Measurements from ENCODE around the gene ISOC1.

The ISOC1 gene

GRCh38 chr5:129094087-129094923 lies at the start of gene ISOC1:
Gene ISOC1, plus strand, starts transcription at chr5:129094749. Its CDS starts 18 bp downstream, at chr5:129094767.
- DNase-seq (ENCODE audit: low read depth) = peak; percentile 89

GRCh38 chr5:129046151-129046550 lies 48.4 kb upstream of the ISOC1 start:
- DNase-seq (ENCODE audit: low read depth) = peak; percentile 1

DNA sequence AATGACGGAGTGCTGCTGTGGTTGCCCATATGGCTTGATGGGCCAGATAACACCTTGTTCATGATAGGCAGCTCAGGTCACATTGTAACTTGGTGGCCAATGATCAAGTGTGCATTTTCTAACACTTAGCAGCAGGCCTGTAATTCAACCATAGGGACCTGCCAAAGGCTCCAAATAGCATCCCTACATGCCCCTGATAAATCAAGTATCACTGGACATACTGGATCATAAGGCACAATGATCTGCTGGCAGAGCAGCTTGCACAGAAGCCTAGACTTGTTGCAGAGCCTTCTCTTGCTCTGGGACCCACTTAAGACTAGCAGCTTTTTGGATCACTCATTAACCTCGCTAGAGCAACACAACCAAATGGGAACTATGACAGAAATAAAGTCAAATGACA lies 46.0 kb upstream of the ISOC1 start:
- no peak for DNase-seq (ENCODE audit: low read depth)

DNA sequence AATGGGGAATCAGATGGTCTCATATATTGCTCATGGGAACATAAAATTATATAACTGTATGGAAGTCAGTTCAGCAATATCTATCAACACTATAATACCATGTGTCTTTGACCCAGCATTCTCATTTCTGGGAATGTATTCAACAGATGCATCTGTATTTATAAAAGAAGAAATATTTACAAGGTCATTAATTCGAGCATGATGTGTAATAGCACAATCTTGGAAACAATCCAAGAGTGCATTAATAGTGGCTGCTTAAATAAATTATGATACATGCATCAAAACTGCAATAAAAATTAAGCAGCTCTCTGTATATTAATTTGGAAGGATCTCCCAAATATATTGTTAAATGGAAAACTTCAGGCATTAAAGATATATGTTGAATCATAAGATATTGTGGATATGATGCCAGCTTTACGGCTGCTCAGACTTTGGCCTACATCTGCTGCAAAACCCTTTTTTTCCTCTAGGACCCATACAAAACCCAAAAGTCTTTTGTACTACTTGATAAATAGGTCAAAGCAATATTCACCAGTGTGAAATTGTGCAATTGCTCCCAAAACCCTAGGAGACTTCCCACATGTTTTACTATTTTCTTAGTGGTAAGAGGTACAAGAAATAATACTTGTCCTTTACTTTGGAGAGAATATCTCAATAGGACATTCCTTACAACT lies 45.3 kb upstream of the ISOC1 start:
- DNase-seq (ENCODE audit: low read depth) = no peak

DNA sequence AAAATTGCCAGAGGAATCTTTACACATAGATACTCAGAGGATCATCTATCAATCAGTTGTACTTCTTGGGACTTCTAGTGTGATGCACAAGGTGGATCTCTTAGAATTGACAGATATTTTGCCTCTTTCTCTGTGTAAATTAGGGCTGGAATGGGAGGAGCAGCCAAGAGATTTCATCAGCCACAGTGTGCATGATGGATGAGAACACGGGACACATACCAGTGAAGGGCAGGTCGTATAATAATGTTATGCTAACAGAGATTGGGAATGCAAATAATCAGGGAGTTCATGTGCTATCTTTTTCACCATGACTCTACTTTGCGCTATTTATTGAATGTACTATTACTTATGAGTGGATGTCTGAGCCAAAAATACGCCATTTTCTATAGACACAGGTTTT lies 43.3 kb upstream of the ISOC1 start:
- no peak for DNase-seq (ENCODE audit: low read depth)

GRCh38 chr5:129053438-129053837 lies 41.1 kb upstream of the ISOC1 start:
- DNase-seq (ENCODE audit: low read depth) = no peak

DNA sequence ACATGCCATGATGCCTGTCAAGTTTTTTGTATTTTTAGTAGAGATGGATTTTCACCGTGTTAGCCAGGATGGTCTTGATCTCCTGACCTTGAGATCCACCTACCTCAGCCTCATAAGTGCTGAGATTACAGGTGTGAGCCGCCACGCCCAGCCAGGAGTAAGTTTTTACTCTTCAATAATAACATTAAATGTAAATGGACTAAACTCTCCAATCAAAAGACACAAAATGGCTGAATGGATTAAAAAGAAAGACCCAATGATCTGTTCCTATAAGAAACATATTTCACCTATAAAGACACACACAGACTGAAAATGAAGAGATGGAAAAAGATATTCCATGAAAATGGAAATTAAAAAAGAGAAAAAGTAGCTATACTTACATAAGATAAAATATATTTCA lies 37.2 kb upstream of the ISOC1 start:
- DNase-seq (ENCODE audit: low read depth) = no peak

DNA sequence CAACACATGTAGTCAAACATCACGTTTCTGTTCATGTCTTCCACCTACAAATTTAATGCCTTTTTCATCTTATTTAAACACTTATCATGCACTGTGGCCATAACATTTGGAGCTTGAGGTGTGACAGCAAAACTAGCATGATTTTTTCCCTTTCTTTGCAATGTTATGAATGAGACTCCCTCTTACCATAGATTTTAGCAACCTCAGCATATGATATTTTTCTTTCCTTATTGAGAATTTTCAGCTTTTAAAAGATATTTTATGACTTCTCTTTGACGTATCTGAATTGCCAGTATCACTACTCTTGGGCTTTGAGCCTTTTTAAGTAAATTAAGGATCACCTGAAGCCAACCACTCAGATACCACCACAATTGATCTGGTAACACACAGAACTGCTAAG lies 32.7 kb upstream of the ISOC1 start:
- no peak for DNase-seq (ENCODE audit: low read depth)

GRCh38 chr5:129063483-129064113 lies 31.0 kb upstream of the ISOC1 start:
- no peak for DNase-seq (ENCODE audit: low read depth)

DNA sequence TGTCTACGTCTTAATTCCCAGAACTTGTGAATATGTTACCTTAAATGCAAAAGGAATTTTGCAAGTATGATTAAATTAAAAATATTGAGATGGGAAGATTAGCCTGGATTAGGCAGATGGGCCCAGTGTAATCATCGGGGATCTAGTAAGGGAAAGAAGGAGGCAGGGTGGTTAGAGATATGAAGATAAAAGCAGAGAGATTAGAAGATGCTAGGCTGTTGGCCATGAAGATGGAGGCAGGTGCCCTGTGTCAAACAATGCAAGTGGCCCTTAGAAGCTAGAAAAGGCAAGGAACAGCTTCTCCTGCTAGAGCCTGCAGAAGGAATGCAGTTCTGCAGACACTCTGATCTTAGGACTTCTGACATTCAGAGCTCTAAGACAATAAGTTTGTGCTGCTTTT lies 28.8 kb upstream of the ISOC1 start:
- DNase-seq (ENCODE audit: low read depth) = no peak

DNA sequence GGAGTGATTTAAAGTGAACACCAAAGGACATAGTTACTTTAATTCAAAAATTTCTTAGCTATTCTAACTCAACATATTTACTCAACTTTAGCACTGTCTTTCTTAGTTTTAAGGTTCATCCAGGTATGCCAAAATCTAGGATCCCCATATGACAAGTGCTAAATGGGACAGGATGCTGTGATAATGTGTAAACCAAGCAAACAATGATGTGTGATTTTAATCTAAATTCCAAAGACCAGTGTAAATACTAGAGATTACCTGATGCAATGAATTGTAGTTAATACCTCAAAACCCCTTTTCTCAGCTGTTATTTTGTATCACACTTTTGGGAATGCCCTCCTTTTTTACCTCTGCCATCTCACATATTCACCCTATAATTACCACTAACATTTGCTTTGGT lies 26.8 kb upstream of the ISOC1 start:
- no peak for DNase-seq (ENCODE audit: low read depth)

DNA sequence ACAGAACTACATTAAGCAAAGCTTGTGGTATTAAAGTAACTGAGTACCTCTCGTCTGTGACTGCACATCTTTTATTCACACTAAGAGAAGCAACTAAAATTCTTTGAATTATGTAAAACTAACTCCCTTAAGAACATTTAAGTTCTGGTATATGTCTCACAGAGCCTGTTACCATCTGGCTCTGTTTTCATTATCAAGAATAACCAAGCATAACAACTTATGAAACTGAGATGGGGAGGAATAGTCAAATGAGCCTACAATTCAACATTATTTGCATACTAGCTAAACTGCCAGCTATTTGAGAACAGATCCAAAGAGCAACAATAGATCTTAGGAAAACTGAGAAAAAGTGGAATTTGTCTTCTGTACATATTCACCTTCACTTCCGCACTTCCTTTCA lies 25.3 kb upstream of the ISOC1 start:
- no peak for DNase-seq (ENCODE audit: low read depth)

DNA sequence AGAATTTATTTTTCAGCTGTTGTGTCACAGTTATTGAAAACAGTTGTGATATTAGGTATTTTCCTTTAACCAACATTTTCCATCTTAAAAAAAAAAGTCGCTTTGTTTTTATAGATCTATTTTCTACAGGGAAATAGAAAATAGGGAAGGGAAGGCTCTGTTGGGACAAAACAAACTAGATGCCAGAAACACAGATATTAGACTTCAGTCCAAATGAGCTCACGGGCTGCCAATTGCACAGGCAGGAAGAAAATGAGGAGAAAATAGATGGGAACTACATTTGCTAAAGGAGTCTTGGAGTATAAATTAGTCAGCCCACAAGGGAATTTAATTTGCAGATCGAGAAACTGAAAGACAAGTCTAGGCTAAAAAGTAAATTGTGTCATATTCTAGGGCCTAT lies 21.4 kb upstream of the ISOC1 start:
- no peak for DNase-seq (ENCODE audit: low read depth)

- peak; percentile 15 for DNase-seq (ENCODE audit: low read depth)
Measured at GRCh38 chr5:129074903-129075302, 19.6 kb upstream of the ISOC1 start.

GRCh38 chr5:129077433-129078075 lies 17.0 kb upstream of the ISOC1 start:
- DNase-seq (ENCODE audit: low read depth) = no peak

- DNase-seq (ENCODE audit: low read depth) = no peak
Measured at GRCh38 chr5:129078247-129078646, 16.3 kb upstream of the ISOC1 start.

GRCh38 chr5:129078660-129079059 lies 15.9 kb upstream of the ISOC1 start:
- DNase-seq (ENCODE audit: low read depth) = no peak

GRCh38 chr5:129079496-129079895 lies 15.1 kb upstream of the ISOC1 start:
- no peak for DNase-seq (ENCODE audit: low read depth)

DNA sequence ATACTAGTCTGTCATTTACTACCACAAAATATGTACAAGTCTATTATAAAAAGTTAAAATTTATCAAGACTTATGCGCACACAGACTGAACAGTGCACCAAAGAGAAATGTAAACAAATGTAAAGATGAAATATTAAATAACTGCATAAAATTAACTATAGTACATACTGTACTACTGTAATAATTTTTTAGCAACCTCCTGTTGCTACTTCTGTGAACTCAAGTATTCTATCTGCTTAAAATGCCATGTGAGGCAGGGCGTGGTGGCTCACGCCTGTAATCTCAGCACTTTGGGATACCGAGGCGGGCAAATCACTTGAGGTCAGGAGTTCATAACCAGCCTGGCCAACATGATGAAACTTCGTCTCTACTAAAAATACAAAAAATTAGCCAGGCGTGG lies 13.8 kb upstream of the ISOC1 start:
- no peak for DNase-seq (ENCODE audit: low read depth)

DNA sequence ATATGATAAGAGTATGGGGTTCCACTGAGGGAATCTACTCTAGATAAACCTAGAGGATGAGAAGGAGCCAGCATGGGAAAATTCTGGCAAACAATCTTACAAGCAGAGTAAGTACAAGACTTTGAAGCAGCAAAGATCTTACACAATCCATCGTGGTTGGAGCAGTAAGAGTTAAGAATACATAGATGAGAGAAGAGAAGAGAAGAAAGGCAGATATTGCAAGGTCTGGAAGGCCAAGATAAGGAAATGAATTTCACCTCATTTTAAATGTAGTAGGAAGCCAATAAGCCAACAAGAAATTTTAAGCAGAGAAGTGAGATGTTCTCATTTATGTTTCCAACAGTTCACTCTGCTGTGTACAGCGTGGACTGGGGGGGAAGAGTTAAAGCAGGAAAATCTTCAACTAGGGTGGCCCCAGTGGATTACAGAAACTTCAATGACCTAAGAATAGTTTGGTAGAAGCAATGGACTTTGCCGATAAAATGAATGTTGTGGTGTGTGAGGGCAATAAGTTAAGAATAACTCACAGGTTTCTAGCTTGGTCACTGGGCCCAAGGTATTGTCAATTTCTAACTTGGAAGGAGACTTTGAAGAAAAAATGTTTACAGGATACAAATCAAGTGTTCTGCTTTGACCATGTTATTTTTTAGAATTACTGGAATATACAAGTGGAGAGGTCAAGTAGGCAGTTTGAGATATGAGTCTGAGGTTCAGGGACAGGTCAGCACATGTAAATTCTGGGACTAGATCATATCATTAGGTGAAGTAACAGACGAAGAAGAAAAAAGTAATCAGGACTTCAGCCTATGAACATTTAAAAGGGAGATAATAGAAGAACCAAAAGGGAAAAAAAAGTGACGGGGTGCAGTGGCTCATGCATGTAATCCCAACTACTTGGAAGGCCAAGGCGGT lies 12.1 kb upstream of the ISOC1 start:
- DNase-seq (ENCODE audit: low read depth) = no peak
